HG02870 (cell line): Measurements from ENCODE around the gene NXPE3.

Source experiments
- ATAC-seq: cut with Tn5 transposase; IDR thresholded peaks from one replicate; pipeline ENCODE4 v1.9.1; 2021; ENCODE audit warnings: mild to moderate bottlenecking, moderate library complexity; ENCODE audit not compliant: unreplicated experiment

Gene NXPE3

GRCh38 chr3:101802179-101802578 is 23.2 kb downstream of the NXPE3 start:
- no peak for ATAC-seq

- peak; percentile 92 for ATAC-seq
Measured at GRCh38 chr3:101803173-101803782, 24.3 kb downstream of the NXPE3 start.

GRCh38 chr3:101803939-101804338 is 24.9 kb downstream of the NXPE3 start:
- no peak for ATAC-seq

GRCh38 chr3:101806491-101806890 is 27.5 kb downstream of the NXPE3 start:
- ATAC-seq: no peak

- ATAC-seq: peak; percentile 69
Measured at GRCh38 chr3:101807888-101808287, 28.9 kb downstream of the NXPE3 start.

GRCh38 chr3:101809178-101810021 is 30.4 kb downstream of the NXPE3 start:
- no peak for ATAC-seq

- ATAC-seq: no peak
Measured at GRCh38 chr3:101810022-101810418, 31.0 kb downstream of the NXPE3 start.

GRCh38 chr3:101811875-101812274 is 32.9 kb downstream of the NXPE3 start:
- ATAC-seq: peak; percentile 42

- no peak for ATAC-seq
Measured at GRCh38 chr3:101812895-101813294, 33.9 kb downstream of the NXPE3 start.

- ATAC-seq: no peak
Measured at GRCh38 chr3:101813817-101814440, 34.9 kb downstream of the NXPE3 start.

GRCh38 chr3:101814835-101815234 is 35.8 kb downstream of the NXPE3 start:
- ATAC-seq: no peak

GRCh38 chr3:101816215-101817149 is 37.5 kb downstream of the NXPE3 start:
- ATAC-seq: no peak

- ATAC-seq: peak; percentile 29
Measured at GRCh38 chr3:101817992-101818391, 39.0 kb downstream of the NXPE3 start.

GRCh38 chr3:101819649-101820206 is 40.7 kb downstream of the NXPE3 start:
- peak; percentile 79 for ATAC-seq

- no peak for ATAC-seq
Measured at GRCh38 chr3:101821503-101821902, 42.5 kb downstream of the NXPE3 start.

GRCh38 chr3:101823525-101823924 is 44.5 kb downstream of the NXPE3 start:
- ATAC-seq: no peak

- ATAC-seq: no peak
Measured at GRCh38 chr3:101824702-101825101, 45.7 kb downstream of the NXPE3 start.

- no peak for ATAC-seq
Measured at GRCh38 chr3:101825904-101826445, 47.0 kb downstream of the NXPE3 start.

- ATAC-seq: peak; percentile 86
Measured at GRCh38 chr3:101827211-101828174, 48.5 kb downstream of the NXPE3 start.
